ENCODE data around the gene TEPSIN. TPM values are rescaled to one million over a fixed set of nuclear protein-coding genes. Genes with fewer than 3 reads are reported as not detected.

TEPSIN gene
- total and polyA plus RNA-seq, 2 of the 8 experiments (the other 6 are each of a cell fraction or from before 2014, with no cell fraction given), result 22.9 to 28.0 TPM

- H3K36me3 ChIP-seq (ENCODE audit: control insufficient read depth in 2 of 4, insufficient read depth in 4 of 4, low read length in 3 of 4), result no peaks in the 10 kb centered on the region; a peak in 1 of 8 replicates
- H3K9ac ChIP-seq (replicated peaks in 1 of 4; ENCODE audit: extremely low read depth in 1 of 4, low read depth in 3 of 4, low read length in 3 of 4), result no peak overlapping the region
- no peak overlapping the region for H4K91ac ChIP-seq (replicated peaks; ENCODE audit: insufficient read length, low read length)
- WGBS, 2 experiments (ENCODE audit: extremely low coverage in 1 of 2, insufficient coverage in 1 of 2, insufficient read length in 1 of 2, insufficient replicate concordance in 2 of 2, low coverage in 1 of 2, low lambda C conversion rate in 2 of 2, missing lambda C conversion rate in 1 of 2), result 89% methylated on average over 8 of the region's 8 CpGs; no CpG with 5 or more reads in 1 of the 2 experiments
- H3K23ac ChIP-seq (ENCODE audit: insufficient read length), result no peak overlapping the region
- ChIA-PET CTCF (ENCODE audit: partially characterized antibody) (interaction anchor here (0.6 to 1.2 kb wide), 5 partner anchors 43 to 252 kb away, joined by 3 to 5 read pairs (median 3); no protein-coding TSS in a partner anchor), POLR2A (ENCODE audit: partially characterized antibody) (interaction anchor here (0.5 to 0.8 kb wide), 3 partner anchors 8 to 430 kb away, joined by 3 to 5 read pairs (median 4); no protein-coding TSS in a partner anchor)
- no peak overlapping the region for H3K4me3 ChIP-seq (ENCODE audit: extremely low read depth in 1 of 4, insufficient read depth in 2 of 4, low read depth in 3 of 4, low read length in 4 of 4)
- H3K27ac ChIP-seq (ENCODE audit: low read depth, low read length), result no peak overlapping the region
- H3K4me1 ChIP-seq (replicated peaks in 1 of 4; ENCODE audit: control insufficient read depth in 3 of 4, insufficient read depth in 4 of 4, low read length in 3 of 4), result peaks cover 0 to 12% (median 9%) of the 10 kb centered on the region in 4 experiments; a peak in 5 of 7 replicates
- H2AFZ ChIP-seq (ENCODE audit: low read length), result no peak overlapping the region
- H3K4me2 ChIP-seq (ENCODE audit: insufficient read depth in 1 of 2, low read depth in 2 of 2, low read length in 2 of 2), result no peak overlapping the region; a peak in 1 of 4 replicates
- no peak overlapping the region for H4K5ac ChIP-seq (ENCODE audit: insufficient read length, low read depth, low read length)
- H3K56ac ChIP-seq (replicated peaks; ENCODE audit: insufficient read length, low read depth, low read length), result no peak overlapping the region
- no peaks in the 10 kb centered on the region for H3K27me3 ChIP-seq (replicated peaks in 1 of 4; ENCODE audit: control insufficient read depth in 3 of 4, extremely low read depth in 1 of 4, insufficient read depth in 3 of 4, low read length in 3 of 4)
- peaks cover 9% of the 10 kb centered on the region for H3K79me1 ChIP-seq (ENCODE audit: low read depth, low read length)
- H2AK5ac ChIP-seq (ENCODE audit: low read depth, low read length), result no peak overlapping the region
- H2BK120ac ChIP-seq (replicated peaks; ENCODE audit: low read depth, low read length), result no peak overlapping the region
- H2BK15ac ChIP-seq (ENCODE audit: low read length), result no peak overlapping the region
- no peak overlapping the region for H2BK5ac ChIP-seq (ENCODE audit: low read depth, low read length)
- H3K4ac ChIP-seq (replicated peaks; ENCODE audit: insufficient read length, low read depth, low read length), result no peak overlapping the region
- H4K20me1 ChIP-seq (replicated peaks in 1 of 2; ENCODE audit: control insufficient read depth in 1 of 2, insufficient read depth in 2 of 2, low read length in 2 of 2), result peaks cover 14 to 22% of the 10 kb centered on the region in 2 experiments
- H3K9me3 ChIP-seq (ENCODE audit: insufficient read depth in 2 of 2, low read depth in 1 of 2, low read length in 1 of 2), result no peaks in the 10 kb centered on the region
- H2BK20ac ChIP-seq (ENCODE audit: low read length), result no peak overlapping the region
- FAIRE-seq (no peak), DNase-seq (ENCODE audit: low read depth in 1 of 2, low spot score in 2 of 2) (no peak)
- H3K18ac ChIP-seq (ENCODE audit: extremely low read depth, low read length), result no peak overlapping the region
- peaks cover 8% of the 10 kb centered on the region; the same call in 1 of the 2 replicates for H3K23me2 ChIP-seq (ENCODE audit: low read depth, low read length)
- H2BK12ac ChIP-seq (ENCODE audit: low read depth, low read length), result no peak overlapping the region
- H3K14ac ChIP-seq (ENCODE audit: insufficient read length), result no peak overlapping the region
- H4K8ac ChIP-seq (ENCODE audit: extremely low read depth, insufficient read depth, low read length), result no peak overlapping the region
- H3K79me2 ChIP-seq (ENCODE audit: control insufficient read depth in 1 of 2, insufficient read depth in 2 of 2, low read length in 2 of 2), result peaks cover 0 to 23% of the 10 kb centered on the region in 2 experiments; a peak in 2 of 4 replicates
- TF ChIP-seq TAF7 (optimal IDR thresholded peaks at IDR 0.05; ENCODE audit: borderline replicate concordance, low read depth, low read length) (no peak), RAD21 (IDR thresholded peaks at IDR 0.05 in 1 of 2, conservative IDR thresholded peaks at IDR 0.05 in 1 of 2; ENCODE audit: low read depth in 2 of 2, low read length in 2 of 2) (no peak), TBP (IDR thresholded peaks at IDR 0.05; ENCODE audit: low read depth, low read length) (no peak), CHD1 (IDR thresholded peaks at IDR 0.05; ENCODE audit: low read depth, low read length) (no peak), CEBPB (IDR thresholded peaks at IDR 0.05; ENCODE audit: low read depth, low read length) (no peak), ZNF274 (IDR thresholded peaks at IDR 0.05; ENCODE audit: borderline replicate concordance, extremely low read depth, low read length) (no peak), RNF2 (IDR thresholded peaks at IDR 0.05; ENCODE audit: borderline replicate concordance, low read depth, low read length, missing control alignments, poor library complexity, severe bottlenecking) (no peak), CTCF (IDR thresholded peaks at IDR 0.05; ENCODE audit: control extremely low read depth in 1 of 3, insufficient read depth in 1 of 3, low read depth in 1 of 3, low read length in 3 of 3) (no peak), KDM4A (IDR thresholded peaks at IDR 0.05; ENCODE audit: low read depth, low read length, severe bottlenecking) (no peak), BCL11A (IDR thresholded peaks at IDR 0.05; ENCODE audit: low read depth in 2 of 2, low read length in 2 of 2) (no peak)
Observed at GRCh38 chr17:81240761-81241160, 1.9 kb upstream of the TEPSIN start.

Measured in H1 (cell line).